VCaP (cell line): ENCODE results near the gene MXRA7.
"Not testable (repeated sequence)": the region's sequence is repeated elsewhere in the genome, so short reads cannot be mapped to it uniquely, and the experiment has no call there.

Experiments used
- H3K27ac ChIP-seq: fragments of 450-650 bp; 2 replicates; pipeline ENCODE4 v1.5.1; 2017
- CTCF ChIP-seq: fragments of 450-650 bp; conservative IDR thresholded peaks from 2 replicates; pipeline ENCODE4 v1.5.1; 2017; ENCODE audit warnings: mild to moderate bottlenecking, moderate library complexity

MXRA7 gene

GRCh38 chr17:76700617-76701470 lies 9.9 kb downstream of the MXRA7 start:
- no peak for TF ChIP-seq CTCF
- no peak overlapping the region for H3K27ac ChIP-seq

GRCh38 chr17:76700270-76700616 lies 10.5 kb downstream of the MXRA7 start:
- H3K27ac ChIP-seq: no peak overlapping the region
- TF ChIP-seq CTCF: no peak

- not testable (repeated sequence) for H3K27ac ChIP-seq
Measured at GRCh38 chr17:76698466-76698977, 12.2 kb downstream of the MXRA7 start.

- no peak for TF ChIP-seq CTCF
- no peak overlapping the region for H3K27ac ChIP-seq
Measured at GRCh38 chr17:76697702-76698465, 12.9 kb downstream of the MXRA7 start.

GRCh38 chr17:76696763-76697701 lies 13.7 kb downstream of the MXRA7 start:
- H3K27ac ChIP-seq: no peak overlapping the region

GRCh38 chr17:76695059-76695831 lies 15.5 kb downstream of the MXRA7 start:
- H3K27ac ChIP-seq: no peak overlapping the region
- no peak for TF ChIP-seq CTCF

More at GRCh38 chr17:76696763-76697701, 13.7 kb downstream of the MXRA7 start:
- TF ChIP-seq CTCF: no peak
